HepG2 (cell line): ENCODE measurements around the gene WDR83. TPM values are rescaled to one million over a fixed set of nuclear protein-coding genes. Genes with fewer than 3 reads are reported as not detected.

Source experiments
- ARID5B ChIP-seq: IDR thresholded peaks from 2 replicates; pipeline ENCODE4 v1.4.0; 2020; ENCODE audit warnings: mild to moderate bottlenecking, missing genetic modification reagents
- DR1 ChIP-seq: sonication (generic); formaldehyde crosslinking; IDR thresholded peaks from 2 replicates; pipeline ENCODE4 v1.8.0; 2021; ENCODE audit warnings: mild to moderate bottlenecking, missing genetic modification reagents, inconsistent platforms
- GRHL1 ChIP-seq: sonication (generic); formaldehyde crosslinking; conservative IDR thresholded peaks from 2 replicates; pipeline ENCODE4 v1.8.0; 2022; ENCODE audit warnings: missing genetic modification reagents
- HNRNPLL ChIP-seq: fragments of 200-400 bp; formaldehyde crosslinking; IDR thresholded peaks from 2 replicates; pipeline ENCODE4 v1.6.1; 2017; ENCODE audit warnings: mild to moderate bottlenecking, low read depth, low read length; ENCODE audit not compliant: poor library complexity, severe bottlenecking
- IKZF4 ChIP-seq: sonication (generic); formaldehyde crosslinking; IDR thresholded peaks from 2 replicates; pipeline ENCODE4 v1.5.1; 2020; ENCODE audit warnings: borderline replicate concordance, mild to moderate bottlenecking, low read depth, missing genetic modification reagents; ENCODE audit errors: not compliant biosample characterization
- IRF2 ChIP-seq: IDR thresholded peaks from 2 replicates; pipeline ENCODE4 v1.6.1; 2018; ENCODE audit warnings: missing genetic modification reagents, missing compliant biosample characterization
- KLF16 ChIP-seq, 2 experiments: sonication (generic) in 1 of 2; formaldehyde crosslinking in 1 of 2; IDR thresholded peaks; 2 replicates each; pipeline versions ENCODE4 v1.6.1 to v1.8.0; 2016 to 2023; ENCODE audit warnings: missing genetic modification reagents in 2 of 2, missing compliant biosample characterization in 1 of 2
- LBX2 ChIP-seq: sonication (generic); formaldehyde crosslinking; IDR thresholded peaks from 2 replicates; pipeline ENCODE4 v1.5.0; 2020; ENCODE audit warnings: missing genetic modification reagents, mild to moderate bottlenecking, borderline replicate concordance
- MNT ChIP-seq: fragments of 450-650 bp; IDR thresholded peaks from 2 replicates; pipeline ENCODE4 v1.6.1; 2016
- MXD3 ChIP-seq: IDR thresholded peaks from 2 replicates; pipeline ENCODE4 v1.6.1; 2016; ENCODE audit warnings: mild to moderate bottlenecking, missing biosample characterization, missing genetic modification reagents
- SP4 ChIP-seq: sonication (generic); formaldehyde crosslinking; IDR thresholded peaks from 2 replicates; pipeline ENCODE4 v1.8.1; 2023; ENCODE audit warnings: mild to moderate bottlenecking, missing genetic modification reagents
- SP5 ChIP-seq: IDR thresholded peaks from 2 replicates; pipeline ENCODE4 v1.6.1; 2016; ENCODE audit warnings: low read depth, borderline replicate concordance
- SRSF4 ChIP-seq: fragments of 200-400 bp; formaldehyde crosslinking; IDR thresholded peaks from one replicate; pipeline ENCODE4 v1.6.1; 2018; ENCODE audit warnings: mild to moderate bottlenecking, low read depth, low read length, moderate library complexity; ENCODE audit not compliant: poor library complexity, severe bottlenecking
- STAG1 ChIP-seq: sonication (generic); formaldehyde crosslinking; IDR thresholded peaks from 2 replicates; pipeline ENCODE4 v1.4.0; 2020; ENCODE audit warnings: missing genetic modification reagents
- YEATS4 ChIP-seq: sonication (generic); formaldehyde crosslinking; IDR thresholded peaks from 2 replicates; pipeline ENCODE4 v1.4.0; 2020; ENCODE audit warnings: missing genetic modification reagents, borderline replicate concordance
- ZNF160 ChIP-seq: sonication (generic); formaldehyde crosslinking; IDR thresholded peaks from 2 replicates; pipeline ENCODE4 v1.8.0; 2022; ENCODE audit warnings: mild to moderate bottlenecking, inconsistent platforms, missing genetic modification reagents
- ZNF556 ChIP-seq: sonication (generic); formaldehyde crosslinking; IDR thresholded peaks from 2 replicates; pipeline ENCODE4 v1.4.0; 2020; ENCODE audit warnings: mild to moderate bottlenecking, missing genetic modification reagents, borderline replicate concordance
- ZNF562 ChIP-seq: sonication (generic); formaldehyde crosslinking; IDR thresholded peaks from 2 replicates; pipeline ENCODE4 v1.8.0; 2022; ENCODE audit warnings: missing genetic modification reagents, borderline replicate concordance
- ZNF775 ChIP-seq: sonication (generic); formaldehyde crosslinking; IDR thresholded peaks from 2 replicates; pipeline ENCODE4 v1.4.0; 2020; ENCODE audit warnings: missing genetic modification reagents, mild to moderate bottlenecking, moderate library complexity, borderline replicate concordance
- polyA plus RNA-seq, 8 experiments: library from polyadenylated mRNA; depleted of rRNA in 3 of 8; stranded (reverse) in 7 of 8; unstranded in 1 of 8; fragments of >200 nt; fragmentation: Illumina TruSeq in 4 of 8; extraction: Trizol in 4 of 8; gene quantifications; 2 replicates each; pipeline versions ENCODE4 v1.2.1 to v1.2.3, GENCODE V29; 2011 to 2016; ENCODE audit warnings: low read depth in 4 of 8, missing spikeins in 1 of 8, mixed read lengths in 1 of 8; ENCODE audit not compliant: insufficient read depth in 1 of 8
- total RNA-seq, 5 experiments: library from RNA; depleted of rRNA; stranded (reverse); fragments of >200 nt; fragmentation: Illumina TruSeq; extraction: Trizol; gene quantifications; 2 replicates each; pipeline ENCODE4 v1.2.3, GENCODE V29; 2016; ENCODE audit warnings: low read depth in 1 of 5

The WDR83 gene
- total and polyA plus RNA-seq, 2 of the 13 experiments (the other 11 are each of a cell fraction or from before 2014, with no cell fraction given): 4.5 to 10.7 TPM

GRCh38 chr19:12639901-12640613, 26.6 kb upstream of the WDR83 start (continued):
- no peak for TF ChIP-seq SP4
- TF ChIP-seq MNT: no peak
- TF ChIP-seq IKZF4 (CRISPR knock-in tag): peak; percentile 57
- no peak for TF ChIP-seq GRHL1 (CRISPR knock-in tag)
- peak in 1 of 2 experiments; percentile 32; a peak in 1 of 4 replicates for TF ChIP-seq KLF16 (CRISPR knock-in tag; IDR thresholded peaks at IDR 0.05)
- no peak for TF ChIP-seq MXD3 (CRISPR knock-in tag)
- no peak for TF ChIP-seq ZNF160 (CRISPR knock-in tag)
- TF ChIP-seq LBX2 (CRISPR knock-in tag): no peak
- peak; percentile 54 for TF ChIP-seq STAG1 (CRISPR knock-in tag)
- TF ChIP-seq ARID5B: peak; percentile 11; the same call in 1 of the 2 replicates
- TF ChIP-seq HNRNPLL: peak; percentile 48
- TF ChIP-seq DR1: no peak
- peak; percentile 80; the same call in 1 of the 2 replicates for TF ChIP-seq ZNF556 (CRISPR knock-in tag)
- peak; percentile 46; the same call in 1 of the 2 replicates for TF ChIP-seq IRF2 (CRISPR knock-in tag)
- peak; percentile 58; the same call in 1 of the 2 replicates for TF ChIP-seq YEATS4
- no peak for TF ChIP-seq ZNF562 (CRISPR knock-in tag)
- no peak for TF ChIP-seq ZNF775 (CRISPR knock-in tag)
- no peak for TF ChIP-seq SP5 (CRISPR knock-in tag)
- no peak for TF ChIP-seq SRSF4
